ENCODE data around the gene VGF.

Gene VGF

DNA sequence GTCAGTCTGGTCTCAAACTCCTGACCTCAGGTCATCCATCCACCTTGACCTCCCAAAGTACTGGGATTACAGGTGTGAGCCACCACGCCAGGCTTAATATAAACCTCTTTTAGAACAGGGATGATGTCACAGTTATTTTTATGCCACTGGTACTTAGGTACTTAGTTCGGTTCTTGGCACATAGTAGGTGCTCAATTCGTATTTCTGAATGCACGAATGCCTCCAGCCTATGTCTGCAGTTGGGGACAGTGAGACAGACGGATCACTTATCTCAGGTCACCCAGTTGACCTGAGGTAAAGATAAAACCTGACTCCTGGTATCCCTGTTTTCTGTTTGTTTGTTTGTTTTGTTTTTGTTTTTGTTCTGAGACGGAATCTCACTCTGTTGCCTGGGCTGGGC is 20.8 kb upstream of the VGF start:
- in situ Hi-C loops (cut with MboI; ENCODE audit: low sequenced_read_pairs): no loop called here

GRCh38 chr7:101185258-101185839 is 20.0 kb upstream of the VGF start:
- in situ Hi-C loops (cut with MboI; ENCODE audit: low sequenced_read_pairs): no loop called here

GRCh38 chr7:101180130-101180755 is 14.9 kb upstream of the VGF start, which contains the start of gene NAT16:
Gene NAT16, minus strand, starts transcription at chr7:101180293. Its CDS starts 5,486 bp downstream, at chr7:101174807.
- in situ Hi-C loops (cut with MboI; ENCODE audit: low sequenced_read_pairs): no loop called here

DNA sequence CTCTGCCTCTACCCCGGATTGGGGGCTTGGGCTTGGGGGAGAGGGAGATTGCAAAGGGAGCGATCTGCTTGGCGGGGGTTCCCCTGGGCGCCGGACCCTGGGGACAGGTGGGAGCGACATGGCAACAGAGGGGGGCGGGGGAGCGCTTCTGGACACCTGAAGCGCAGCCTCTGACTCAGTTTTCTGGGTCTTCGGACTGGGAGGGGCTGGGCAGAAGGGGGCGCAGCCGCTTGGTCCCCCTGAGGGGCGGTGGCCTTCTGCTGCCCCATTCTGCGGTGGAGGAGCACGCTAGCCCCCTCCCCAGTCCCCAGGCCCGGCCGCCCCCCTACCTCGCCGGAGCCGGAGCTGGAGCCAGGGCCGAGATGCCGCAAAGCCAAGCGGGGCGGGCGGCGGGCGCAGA is 14.3 kb upstream of the VGF start:
- in situ Hi-C loops (cut with MboI; ENCODE audit: low sequenced_read_pairs): no loop called here

- in situ Hi-C loops (cut with MboI; ENCODE audit: low sequenced_read_pairs): no loop called here
Observed at GRCh38 chr7:101179117-101179516, 13.7 kb upstream of the VGF start.

GRCh38 chr7:101177644-101178043 is 12.3 kb upstream of the VGF start:
- in situ Hi-C loops (cut with MboI; ENCODE audit: low sequenced_read_pairs): no loop called here

GRCh38 chr7:101175664-101176063 is 10.3 kb upstream of the VGF start:
- in situ Hi-C loops (cut with MboI; ENCODE audit: low sequenced_read_pairs): no loop called here

DNA sequence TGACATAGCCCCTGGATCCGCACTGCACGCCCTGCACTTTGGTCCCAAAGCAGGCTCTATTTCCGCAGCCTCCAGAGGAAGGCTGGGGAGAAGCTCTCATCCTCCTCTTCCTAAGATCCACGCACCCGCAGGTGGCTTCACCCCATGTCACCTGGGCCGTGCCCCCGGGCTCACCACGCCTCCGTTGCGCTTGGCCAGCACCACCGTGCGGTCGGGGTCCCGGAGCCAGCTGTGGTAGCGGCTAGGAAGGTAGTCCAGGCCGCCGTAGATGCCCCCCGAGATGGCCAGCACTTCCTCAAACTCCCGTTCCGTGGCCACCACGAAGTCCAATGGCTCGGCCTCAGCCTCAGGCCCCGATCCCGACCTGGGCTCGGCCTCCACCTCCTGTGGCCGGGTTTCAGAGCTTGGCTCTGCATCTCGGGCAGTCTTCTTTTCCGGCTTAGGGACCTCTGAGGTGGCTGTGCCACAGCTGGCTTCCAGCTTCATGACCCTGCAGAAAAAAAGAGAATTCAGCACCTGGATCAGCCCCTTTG is 9.0 kb upstream of the VGF start:
- in situ Hi-C loops (cut with MboI; ENCODE audit: low sequenced_read_pairs): no loop called here

- in situ Hi-C loops (cut with MboI; ENCODE audit: low sequenced_read_pairs): no loop called here
Observed at GRCh38 chr7:101173752-101174244, 8.4 kb upstream of the VGF start.

DNA sequence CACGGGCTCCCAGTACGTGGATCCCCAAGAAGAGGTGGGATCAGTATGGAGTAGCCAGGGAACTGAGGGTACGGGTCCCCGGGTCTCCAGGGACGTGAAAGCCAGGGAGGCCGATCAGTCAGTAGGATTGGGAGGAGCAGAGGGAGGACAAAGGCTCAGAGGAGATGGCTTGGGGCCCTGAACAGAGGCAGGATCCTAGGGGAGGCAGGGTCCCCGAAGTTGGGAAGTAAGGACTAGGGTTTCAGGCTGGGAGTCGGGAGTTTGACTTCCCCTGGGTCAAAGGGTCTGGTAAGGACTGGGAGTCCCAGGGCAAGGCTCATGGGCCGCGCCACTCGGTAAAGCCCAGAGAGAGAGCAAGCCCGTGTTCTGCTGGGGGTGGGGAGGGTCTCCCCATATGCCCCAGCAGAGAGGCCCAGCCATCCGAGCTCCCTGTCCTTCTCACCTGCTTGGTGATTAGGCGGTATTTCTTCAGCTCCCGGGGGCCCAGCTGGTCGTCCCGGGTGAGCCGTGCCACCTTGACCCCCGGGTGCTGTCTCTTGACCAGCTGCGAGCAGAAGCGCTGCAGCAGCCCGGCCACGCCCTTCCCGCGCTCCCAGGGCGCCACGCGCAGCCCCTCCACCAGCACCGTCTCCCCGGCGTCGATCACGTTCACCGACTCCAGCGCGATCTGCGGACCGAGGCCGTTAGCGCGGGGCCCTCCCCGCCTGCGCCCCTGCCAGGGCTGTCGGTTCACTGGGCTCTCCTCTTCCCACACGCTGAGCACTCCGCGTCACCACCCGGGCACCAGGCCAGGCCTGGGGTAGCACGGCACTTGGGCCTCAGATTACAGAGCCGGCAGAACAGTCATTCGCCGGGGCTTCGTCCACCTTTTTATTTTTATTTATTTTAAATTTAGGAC is 7.7 kb upstream of the VGF start:
- in situ Hi-C loops (cut with MboI; ENCODE audit: low sequenced_read_pairs): no loop called here

- in situ Hi-C loops (cut with MboI; ENCODE audit: low sequenced_read_pairs): no loop called here
Observed at GRCh38 chr7:101172005-101172853, 6.9 kb upstream of the VGF start.

GRCh38 chr7:101171442-101171837 is 6.1 kb upstream of the VGF start:
- in situ Hi-C loops (cut with MboI; ENCODE audit: low sequenced_read_pairs): no loop called here

- in situ Hi-C loops (cut with MboI; ENCODE audit: low sequenced_read_pairs): no loop called here
Observed at GRCh38 chr7:101170617-101171441, 5.5 kb upstream of the VGF start.

DNA sequence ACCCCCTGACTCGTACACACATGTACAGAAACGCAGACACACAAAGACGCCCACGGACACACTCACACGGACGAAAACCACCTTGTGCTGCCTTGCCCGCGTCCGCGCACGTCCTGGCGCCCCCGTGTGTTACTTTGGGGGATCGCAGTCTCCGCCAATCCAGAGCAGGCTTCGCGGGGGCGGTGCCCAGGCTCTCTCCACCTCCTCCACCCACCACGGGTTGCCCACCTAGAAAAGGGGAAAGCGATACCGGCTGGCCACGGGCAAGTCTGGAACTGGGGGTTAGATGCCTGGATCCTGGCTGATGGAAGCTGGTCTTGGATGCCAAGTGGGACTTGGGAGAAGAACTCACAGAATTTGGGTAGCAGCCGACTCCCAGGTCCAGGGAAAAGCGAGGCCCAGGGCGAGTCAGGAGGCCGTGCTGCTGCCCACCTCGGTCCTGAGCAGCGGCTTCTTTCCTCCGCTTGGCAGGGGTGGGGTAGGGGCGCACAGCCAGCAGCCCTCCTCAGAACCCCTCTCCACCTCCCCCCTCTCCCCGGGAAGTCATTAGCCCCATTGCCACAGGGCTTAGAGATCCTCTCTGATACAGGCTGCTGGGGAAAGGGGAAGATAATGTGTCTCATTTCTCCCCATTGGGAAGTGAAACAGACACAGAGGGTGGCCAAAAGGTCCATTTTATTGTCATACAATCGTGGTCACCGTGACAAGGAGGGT is 4.6 kb upstream of the VGF start:
- in situ Hi-C loops (cut with MboI; ENCODE audit: low sequenced_read_pairs): no loop called here

- in situ Hi-C loops (cut with MboI; ENCODE audit: low sequenced_read_pairs): no loop called here
Observed at GRCh38 chr7:101169110-101169837, 3.9 kb upstream of the VGF start.

DNA sequence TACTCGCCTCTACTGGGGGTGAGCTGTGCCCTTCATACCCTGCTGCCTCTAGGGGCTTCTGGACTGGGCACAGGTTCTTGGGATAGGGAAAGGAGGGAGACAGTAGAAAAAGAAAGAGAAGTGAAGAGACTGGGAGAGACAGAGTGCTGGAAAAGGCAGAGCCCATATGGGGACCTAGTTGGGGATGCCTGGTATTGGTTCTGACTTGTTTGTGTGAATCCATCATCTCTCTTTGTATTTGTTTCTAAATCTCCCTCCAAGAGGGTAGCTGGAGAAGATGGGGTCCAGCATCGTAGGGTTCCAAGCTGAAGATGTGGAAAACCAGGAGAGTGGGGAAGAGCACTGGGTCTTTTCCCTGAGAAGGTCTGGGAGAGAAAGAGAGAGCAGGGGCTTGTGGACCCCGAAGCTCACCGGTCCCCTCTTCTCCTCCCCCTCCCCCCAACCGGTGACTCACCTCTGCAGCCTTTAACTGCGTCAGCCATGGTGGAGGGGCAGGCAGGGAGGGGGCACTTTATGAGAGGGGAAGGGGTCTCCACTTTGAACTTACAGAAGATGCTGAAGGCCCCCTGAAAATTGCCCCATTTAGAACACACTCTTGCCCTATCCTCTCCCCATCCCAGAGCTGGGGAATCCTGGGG is 3.2 kb upstream of the VGF start:
- in situ Hi-C loops (cut with MboI; ENCODE audit: low sequenced_read_pairs): no loop called here

- in situ Hi-C loops (cut with MboI; ENCODE audit: low sequenced_read_pairs): no loop called here
Observed at GRCh38 chr7:101167645-101168411, 2.5 kb upstream of the VGF start.

Measured in HL-60/S4 treated with retinoic acid at 250 ng/mL for 4 days and 3 days (cell line).